Body of pancreas (tissue), 4 donors: ENCODE data around the gene DOK4.

Experiments
- POLR2A ChIP-seq, 3 donors: fragments of 450-650 bp; IDR thresholded peaks; one replicate each; pipeline ENCODE4 v1.6.1; 2016; ENCODE audit warnings: antibody characterized with exemption in 3 of 3, mild to moderate bottlenecking in 2 of 3
- TF ChIP-seq, protein P1 (sequence below), 7 experiments: fragments of 450-650 bp in 4 of 7; fragments of 200-600 bp in 3 of 7; sonication (generic) in 3 of 7; IDR thresholded peaks; one replicate each; pipeline ENCODE4 v1.5.1; 2016 to 2019; ENCODE audit warnings: antibody characterized with exemption in 7 of 7

DNA sequence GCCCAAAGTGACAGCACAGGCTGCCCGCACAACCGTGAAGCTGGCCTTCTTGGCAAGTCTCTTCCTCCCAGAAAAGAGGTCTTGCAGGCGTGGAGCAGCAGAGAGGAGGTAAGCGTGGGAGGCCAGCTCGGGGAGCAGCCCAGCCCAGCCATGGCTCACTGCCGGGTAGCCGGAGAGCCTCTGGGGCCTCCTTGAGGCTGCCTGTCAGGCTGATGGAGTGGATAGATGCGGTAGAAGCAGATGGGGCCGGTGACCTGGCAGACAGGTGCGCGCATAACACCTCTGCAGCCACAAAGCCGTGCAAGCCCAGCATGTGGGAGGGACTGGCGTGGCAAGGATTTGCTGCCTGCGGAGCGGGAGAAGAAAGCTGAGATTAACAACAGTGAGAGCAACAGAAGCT, 17.1 kb upstream of the DOK4 start:
- TF ChIP-seq, protein P1, sequence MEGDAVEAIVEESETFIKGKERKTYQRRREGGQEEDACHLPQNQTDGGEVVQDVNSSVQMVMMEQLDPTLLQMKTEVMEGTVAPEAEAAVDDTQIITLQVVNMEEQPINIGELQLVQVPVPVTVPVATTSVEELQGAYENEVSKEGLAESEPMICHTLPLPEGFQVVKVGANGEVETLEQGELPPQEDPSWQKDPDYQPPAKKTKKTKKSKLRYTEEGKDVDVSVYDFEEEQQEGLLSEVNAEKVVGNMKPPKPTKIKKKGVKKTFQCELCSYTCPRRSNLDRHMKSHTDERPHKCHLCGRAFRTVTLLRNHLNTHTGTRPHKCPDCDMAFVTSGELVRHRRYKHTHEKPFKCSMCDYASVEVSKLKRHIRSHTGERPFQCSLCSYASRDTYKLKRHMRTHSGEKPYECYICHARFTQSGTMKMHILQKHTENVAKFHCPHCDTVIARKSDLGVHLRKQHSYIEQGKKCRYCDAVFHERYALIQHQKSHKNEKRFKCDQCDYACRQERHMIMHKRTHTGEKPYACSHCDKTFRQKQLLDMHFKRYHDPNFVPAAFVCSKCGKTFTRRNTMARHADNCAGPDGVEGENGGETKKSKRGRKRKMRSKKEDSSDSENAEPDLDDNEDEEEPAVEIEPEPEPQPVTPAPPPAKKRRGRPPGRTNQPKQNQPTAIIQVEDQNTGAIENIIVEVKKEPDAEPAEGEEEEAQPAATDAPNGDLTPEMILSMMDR (IDR thresholded peaks at IDR 0.05): no peak
- TF ChIP-seq POLR2A (IDR thresholded peaks at IDR 0.05): no peak
